Small intestine (tissue), 16 donors: ENCODE results near the gene KRTAP4-12. TPM values are rescaled to one million over a fixed set of nuclear protein-coding genes. Genes with fewer than 3 reads are reported as not detected.
"Not testable (repeated sequence)": the region's sequence is repeated elsewhere in the genome, so short reads cannot be mapped to it uniquely, and the experiment has no call there.

Source experiments
- DNase-seq, 2 donors: peaks; one replicate each; pipeline versions ENCODE4 v3.0.0 to v3.0.0-alpha.2; 2013
- FAIRE-seq: peaks from 2 replicates; lab custom pipeline; 2012; peaks lifted over from hg19 to GRCh38; lab: Jason Lieb, UNC
- H3K27ac ChIP-seq, 3 donors: one replicate each; pipeline ENCODE4 v1.5.1; 2013; ENCODE audit warnings: low read length in 2 of 3, mild to moderate bottlenecking in 2 of 3, control low read depth in 1 of 3, inconsistent platforms in 1 of 3, low read depth in 1 of 3, moderate library complexity in 1 of 3
- H3K27me3 ChIP-seq, 3 donors: one replicate each; pipeline ENCODE4 v1.6.1; 2013; ENCODE audit warnings: low read length in 3 of 3, inconsistent platforms in 1 of 3; ENCODE audit not compliant: control insufficient read depth in 3 of 3, insufficient read depth in 3 of 3
- H3K36me3 ChIP-seq, 3 donors: one replicate each; pipeline ENCODE4 v1.6.1; 2013; ENCODE audit warnings: low read length in 3 of 3, inconsistent platforms in 1 of 3, low read depth in 1 of 3, mild to moderate bottlenecking in 1 of 3, moderate library complexity in 1 of 3; ENCODE audit not compliant: control insufficient read depth in 3 of 3, insufficient read depth in 2 of 3
- H3K4me1 ChIP-seq, 3 donors: one replicate each; pipeline ENCODE4 v1.6.1; 2013; ENCODE audit warnings: low read length in 2 of 3, inconsistent platforms in 1 of 3, low read depth in 1 of 3, mild to moderate bottlenecking in 1 of 3, moderate library complexity in 1 of 3; ENCODE audit not compliant: control insufficient read depth in 3 of 3, insufficient read depth in 2 of 3
- H3K4me3 ChIP-seq, 3 donors: one replicate each; pipeline ENCODE4 v1.5.1; 2013; ENCODE audit warnings: low read length in 3 of 3, control low read depth in 1 of 3, inconsistent platforms in 1 of 3, low read depth in 1 of 3, mild to moderate bottlenecking in 1 of 3, moderate library complexity in 1 of 3
- H3K9me3 ChIP-seq, 2 donors: one replicate each; pipeline ENCODE4 v1.6.1; 2013; ENCODE audit warnings: low read depth in 1 of 2, low read length in 1 of 2; ENCODE audit not compliant: control insufficient read depth in 2 of 2, insufficient read depth in 1 of 2
- WGBS, 3 donors: extraction: QIAGEN DNeasy Blood & Tissue Kit; methylation state at CpG; one replicate each; pipeline ENCODE4 v1.1.7; 2013; 5-methylcytosine and 5-hydroxymethylcytosine counted together
- long read RNA-seq, 10 donors: transcript quantifications; one replicate each; lab custom pipeline, GENCODE V29; 2026
- polyA plus RNA-seq, 4 donors: library from polyadenylated mRNA; stranded (reverse) in 3 of 4; unstranded in 1 of 4; fragments of 200-250 nt in 3 of 4; fragments of 120-200 nt in 1 of 4; gene quantifications; one replicate each; pipeline versions ENCODE4 v1.2.1 to v1.2.3, GENCODE V29; 2013
- donor health status: healthy with polysubstance abuse.
- donor health status: control.
- donor health status: control.
- donor health status: Bipolar disorder and iron deficiency.
- donor health status: healthy.

KRTAP4-12 gene
- not detected for polyA plus RNA-seq
- long read RNA-seq, donor 1, result 0 reads
- long read RNA-seq, donor 2, result 0 reads
- long read RNA-seq, donor 3, result 0 reads
- long read RNA-seq, donor 4, result 0 reads
- long read RNA-seq, donor 5, result 0 reads
- long read RNA-seq, donor 6, result 0 reads
- long read RNA-seq, donor 7, result 0 reads
- long read RNA-seq, donor 8, result 0 reads
- long read RNA-seq, donor 9, result 0 reads
- long read RNA-seq, donor 10, result 0 reads

DNA sequence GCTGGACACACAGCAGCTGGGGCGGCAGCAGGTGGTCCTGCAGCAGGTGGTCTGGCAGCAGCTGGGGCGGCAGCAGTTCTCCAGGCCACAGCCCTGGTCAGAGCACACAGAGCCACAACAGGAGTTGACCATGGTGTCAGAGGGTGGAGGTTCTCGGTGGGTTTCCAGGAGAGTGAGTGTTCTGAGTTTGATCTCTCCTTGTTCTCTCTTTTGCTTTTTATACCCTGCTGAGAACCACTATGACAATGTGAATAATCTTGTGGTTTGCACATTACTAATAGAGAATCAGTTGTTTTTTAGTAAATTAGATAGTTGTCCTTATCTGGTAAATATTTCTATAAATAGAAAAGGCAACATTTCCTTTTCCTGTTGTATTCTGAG lies at the start of gene KRTAP4-12:
Gene KRTAP4-12 (minus strand): TSS at position 192 of the 381 bp plus-strand sequence. CDS start 60 bp downstream, at position 132.
- 73 to 80% (median 76%) methylated on average over 3 of the region's 3 CpGs for WGBS, 3 donors
- H3K36me3 ChIP-seq, FAIRE-seq, H3K27me3 ChIP-seq, DNase-seq, H3K9me3 ChIP-seq, H3K4me3 ChIP-seq, H3K4me1 ChIP-seq, H3K27ac ChIP-seq: not testable (repeated sequence)

- H3K27ac ChIP-seq, result no peak overlapping the region
- no peaks in the 10 kb centered on the region for H3K4me1 ChIP-seq
- no peak for DNase-seq
- no peak overlapping the region for H3K4me3 ChIP-seq
- H3K27me3 ChIP-seq, result peaks cover 2 to 21% (median 2%) of the 10 kb centered on the region in 3 donors
- no peaks in the 10 kb centered on the region for H3K36me3 ChIP-seq
- no peak for FAIRE-seq
- H3K9me3 ChIP-seq, result no peaks in the 10 kb centered on the region
- WGBS, 3 donors, result 64 to 80% (median 80%) methylated on average over 2 of the region's 2 CpGs
These were observed 47.9 kb upstream of the KRTAP4-12 start for GRCh38 chr17:41171886-41172285.

GRCh38 chr17:41168121-41168520 lies 44.1 kb upstream of the KRTAP4-12 start, which contains the start of gene KRTAP4-3:
Gene KRTAP4-3 (minus strand): TSS chr17:41168221. CDS start chr17:41168172, 49 bp downstream.
- no peak for FAIRE-seq

GRCh38 chr17:41167561-41167960 lies 43.6 kb upstream of the KRTAP4-12 start:
- H3K36me3 ChIP-seq, result no peaks in the 10 kb centered on the region
- H3K27ac ChIP-seq, result no peak overlapping the region
- no peak for FAIRE-seq
- no peaks in the 10 kb centered on the region for H3K9me3 ChIP-seq
- DNase-seq, result no peak
- H3K27me3 ChIP-seq, result peaks cover 2 to 15% (median 4%) of the 10 kb centered on the region in 3 donors
- WGBS, 3 donors, result 77 to 84% (median 82%) methylated on average over 7 of the region's 7 CpGs
- no peaks in the 10 kb centered on the region for H3K4me1 ChIP-seq
- no peak overlapping the region for H3K4me3 ChIP-seq

More at GRCh38 chr17:41168121-41168520, 44.1 kb upstream of the KRTAP4-12 start, which contains the start of gene KRTAP4-3:
- Histone ChIP-seq H3K27ac (no peak within 1 kb of the TSS), H3K36me3 (no peaks in the 10 kb centered on the region), H3K27me3 (peaks cover 2 to 15% (median 4%) of the 10 kb centered on the region in 3 donors), H3K4me3 (no peak within 1 kb of the TSS), H3K9me3 (no peaks in the 10 kb centered on the region), H3K4me1 (no peaks in the 10 kb centered on the region)
- DNase-seq, result no peak
- 69 to 70% (median 70%) methylated on average over 1 of the region's 1 CpG for WGBS, 3 donors

GRCh38 chr17:41163828-41164227 lies 39.8 kb upstream of the KRTAP4-12 start:
- DNase-seq (no peak), FAIRE-seq (no peak)
- Histone ChIP-seq H3K4me3 (no peak overlapping the region), H3K4me1 (no peaks in the 10 kb centered on the region), H3K27ac (no peak overlapping the region), H3K9me3 (no peaks in the 10 kb centered on the region), H3K36me3 (no peaks in the 10 kb centered on the region), H3K27me3 (peaks cover 2 to 9% (median 2%) of the 10 kb centered on the region in 3 donors)
- WGBS, 3 donors, result 53 to 74% (median 64%) methylated on average over 7 of the region's 7 CpGs

DNA sequence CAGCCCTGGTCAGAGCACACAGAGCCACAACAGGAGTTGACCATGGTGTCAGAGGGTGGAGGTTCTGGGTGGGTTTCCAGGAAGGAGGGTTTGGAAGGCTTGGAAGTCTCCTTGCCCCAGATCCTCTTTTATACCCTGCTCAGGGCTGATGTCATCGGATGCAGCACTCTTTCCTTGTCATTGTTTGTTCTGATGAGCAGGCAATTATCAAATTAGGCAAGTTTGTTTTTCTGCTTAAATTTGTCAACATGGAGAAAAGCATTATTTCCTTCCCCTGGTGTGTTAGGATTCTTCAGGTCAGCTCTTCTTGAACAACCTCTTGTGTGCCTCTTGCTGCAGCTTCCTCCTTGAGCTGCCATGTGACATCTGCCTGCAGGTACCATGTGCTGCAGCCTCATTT lies 36.7 kb upstream of the KRTAP4-12 start, which contains the start of gene KRTAP4-4:
Gene KRTAP4-4 (minus strand): TSS at position 101 of the 400 bp plus-strand sequence. CDS start 57 bp downstream, at position 44.
- Histone ChIP-seq H3K4me3 (no peak within 1 kb of the TSS), H3K27me3 (peaks cover 0 to 9% (median 2%) of the 10 kb centered on the region in 3 donors), H3K4me1 (no peaks in the 10 kb centered on the region), H3K9me3 (no peaks in the 10 kb centered on the region), H3K27ac (no peak within 1 kb of the TSS), H3K36me3 (no peaks in the 10 kb centered on the region)
- WGBS, 3 donors, result 84 to 91% (median 86%) methylated on average over 1 of the region's 1 CpG
- DNase-seq (no peak), FAIRE-seq (no peak)

DNA sequence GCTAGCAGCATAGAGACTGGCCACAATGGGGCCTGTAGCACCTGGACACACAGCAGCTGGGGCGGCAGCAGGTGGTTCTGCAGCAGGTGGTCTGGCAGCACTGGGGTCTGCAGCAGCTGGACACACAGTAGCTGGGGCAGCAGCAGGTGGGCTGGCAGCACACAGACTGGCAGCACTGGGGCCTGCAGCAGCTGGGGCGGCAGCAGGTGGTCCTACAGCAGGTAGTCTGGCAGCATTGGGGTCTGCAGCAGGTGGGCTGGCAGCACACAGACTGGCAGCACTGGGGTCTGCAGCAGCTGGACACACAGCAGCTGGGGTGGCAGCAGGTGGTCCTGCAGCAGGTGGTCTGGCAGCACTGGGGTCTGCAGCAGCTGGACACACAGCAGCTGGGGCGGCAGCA lies 36.2 kb upstream of the KRTAP4-12 start:
- H3K4me3 ChIP-seq, H3K4me1 ChIP-seq, FAIRE-seq, H3K27me3 ChIP-seq, DNase-seq, H3K9me3 ChIP-seq, H3K36me3 ChIP-seq, H3K27ac ChIP-seq: not testable (repeated sequence)
- WGBS, 3 donors, result 85 to 97% (median 91%) methylated on average over 3 of the region's 3 CpGs

GRCh38 chr17:41153856-41154255 lies 29.9 kb upstream of the KRTAP4-12 start:
- Histone ChIP-seq H3K9me3 (peaks cover 0 to 4% of the 10 kb centered on the region in 2 donors), H3K4me1 (no peaks in the 10 kb centered on the region), H3K4me3 (no peak overlapping the region), H3K36me3 (no peaks in the 10 kb centered on the region), H3K27ac (no peak overlapping the region), H3K27me3 (peaks cover 0 to 3% (median 2%) of the 10 kb centered on the region in 3 donors)
- FAIRE-seq (no peak), DNase-seq (peak; percentile 37)
- 6 to 17% (median 16%) methylated on average over 2 of the region's 2 CpGs for WGBS, 3 donors
